Lung microvascular endothelial cell (primary cell): ENCODE measurements around the gene ZMYM5. TPM values are rescaled to one million over a fixed set of nuclear protein-coding genes. Genes with fewer than 3 reads are reported as not detected.
"Not testable (repeated sequence)": the region's sequence is repeated elsewhere in the genome, so short reads cannot be mapped to it uniquely, and the experiment has no call there.

ENCODE experiments used
- DNase-seq, 2 donors: peaks; one replicate each; pipeline versions ENCODE4 v3.0.0 to v3.0.0-alpha.2; 2010; ENCODE audit warnings: low read depth in 2 of 2
- total RNA-seq: library from RNA; depleted of rRNA; stranded (reverse); fragments of >200 nt; gene quantifications from 2 replicates; pipeline ENCODE4 v1.2.1, GENCODE V29; 2014

The ZMYM5 gene
- total RNA-seq, 1 donor from 2014 or later = 8.5 TPM

DNA sequence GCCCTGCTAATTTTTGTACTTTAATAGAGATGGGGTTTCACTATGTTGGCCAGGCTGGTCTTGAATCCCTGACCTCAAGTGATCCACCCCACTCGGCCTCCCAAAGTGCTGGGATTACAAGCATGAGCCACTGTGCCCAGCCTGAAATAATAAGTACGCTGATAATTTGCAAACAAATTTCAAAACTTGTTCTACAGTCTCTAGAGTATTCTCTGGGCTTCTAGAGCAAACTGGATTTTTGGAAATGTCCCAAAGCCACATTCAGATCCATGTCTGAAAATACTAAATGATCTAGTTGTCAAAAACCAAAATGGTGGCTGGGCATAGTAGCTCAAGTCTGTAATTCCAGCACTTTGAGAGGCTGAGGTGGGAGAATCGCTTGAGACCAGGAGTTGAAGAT lies 40.8 kb downstream of the ZMYM5 start:
- no peak for DNase-seq

DNA sequence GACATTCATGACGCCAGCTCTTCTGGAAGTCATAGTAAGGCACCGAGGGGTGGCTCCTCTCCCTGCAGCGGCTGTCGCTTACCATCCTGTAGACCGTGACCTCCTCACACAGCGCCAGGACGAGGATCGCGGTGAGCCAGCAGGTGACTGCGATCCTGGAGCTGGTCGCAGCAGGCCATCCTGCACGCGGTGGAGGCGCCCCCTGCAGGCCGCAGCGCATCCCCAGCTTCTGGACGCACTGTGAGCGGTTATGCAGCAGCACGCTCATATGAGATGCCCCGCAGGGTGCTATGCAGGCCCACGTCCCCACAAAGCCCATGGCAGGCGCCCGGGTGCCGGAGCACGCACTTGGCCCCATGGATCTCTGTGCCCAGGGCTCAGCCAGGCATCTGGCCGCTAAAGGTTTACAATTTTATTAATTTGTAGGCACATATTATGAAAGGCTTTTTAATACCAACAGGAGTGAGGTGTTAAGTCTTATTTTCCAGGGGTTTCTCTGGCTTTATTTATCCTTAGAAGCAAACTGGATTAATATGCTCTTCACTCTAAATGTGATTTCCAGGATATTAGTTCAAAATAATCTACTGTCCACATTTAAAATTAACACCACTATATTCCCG lies 45.1 kb downstream of the ZMYM5 start:
- peak; percentile 45 to 77 for DNase-seq

DNA sequence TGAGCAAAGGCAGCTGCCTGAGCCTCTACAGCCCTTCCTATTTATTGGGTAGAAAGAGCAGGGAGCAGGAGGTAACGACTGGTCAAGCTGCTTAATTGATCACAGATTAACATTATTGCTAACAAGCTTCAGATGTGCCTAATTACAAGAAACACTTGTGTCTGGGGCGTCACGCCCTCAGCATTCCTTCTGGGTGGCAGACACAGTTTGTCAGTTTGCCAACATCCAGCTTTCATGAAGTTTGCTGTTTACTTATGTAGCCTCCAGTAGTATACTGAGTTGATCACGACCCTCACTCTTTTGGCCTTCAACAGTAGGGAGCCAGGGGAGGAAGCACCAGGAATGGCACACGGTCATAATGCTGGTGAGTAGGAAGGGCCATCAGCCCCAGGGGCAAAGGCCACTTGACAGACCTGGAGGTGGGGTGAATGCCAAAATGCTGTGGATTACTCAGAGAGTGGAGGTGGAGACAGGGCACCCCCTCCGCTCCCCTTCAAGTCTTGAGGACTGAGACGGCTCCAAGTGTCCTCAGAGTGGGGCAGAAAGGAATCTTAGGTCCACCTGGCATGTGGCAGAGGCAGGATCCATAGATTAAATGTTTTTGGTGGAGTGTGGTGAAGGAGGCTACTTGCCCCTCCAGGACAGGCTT lies 45.8 kb downstream of the ZMYM5 start:
- DNase-seq = no peak

DNA sequence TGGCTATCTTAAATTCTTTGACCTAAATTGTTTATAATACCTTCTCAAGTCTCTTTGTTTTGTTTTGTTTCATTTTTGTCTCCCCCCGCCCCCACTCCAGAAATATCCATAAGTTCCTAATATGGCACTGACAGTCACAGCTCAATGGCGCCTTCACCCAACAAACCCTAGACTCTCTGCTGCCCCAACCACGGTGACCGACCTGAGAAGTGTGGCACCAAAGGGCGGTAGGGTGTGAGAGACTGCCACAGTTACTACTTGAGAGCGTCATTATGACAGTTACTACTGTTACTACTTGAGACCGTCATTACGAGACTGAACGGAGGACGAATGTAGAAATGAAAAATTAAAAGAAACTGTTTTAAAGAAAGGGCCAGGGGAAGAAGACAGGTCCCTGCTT lies 46.3 kb downstream of the ZMYM5 start:
- DNase-seq = no peak

DNA sequence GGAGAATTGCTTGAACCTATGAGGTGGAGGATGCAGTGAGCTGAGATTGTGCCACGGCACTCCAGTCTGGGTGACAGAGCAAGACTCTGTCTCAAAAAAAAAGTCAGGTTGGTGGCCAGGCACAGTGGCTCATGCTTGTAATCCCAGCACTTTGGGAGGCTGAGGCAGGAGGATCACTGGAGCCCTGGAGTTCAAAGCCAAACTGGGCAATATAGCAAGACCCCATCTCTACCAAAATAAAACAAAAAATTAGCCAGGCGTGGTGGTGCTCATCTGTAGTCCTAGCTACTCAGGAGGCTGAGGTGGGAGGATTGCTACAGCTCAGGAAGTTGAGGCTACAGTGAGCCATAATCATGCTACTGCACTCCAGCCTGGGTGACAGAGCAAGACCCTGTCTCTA lies 47.6 kb downstream of the ZMYM5 start:
- DNase-seq = not testable (repeated sequence)

DNA sequence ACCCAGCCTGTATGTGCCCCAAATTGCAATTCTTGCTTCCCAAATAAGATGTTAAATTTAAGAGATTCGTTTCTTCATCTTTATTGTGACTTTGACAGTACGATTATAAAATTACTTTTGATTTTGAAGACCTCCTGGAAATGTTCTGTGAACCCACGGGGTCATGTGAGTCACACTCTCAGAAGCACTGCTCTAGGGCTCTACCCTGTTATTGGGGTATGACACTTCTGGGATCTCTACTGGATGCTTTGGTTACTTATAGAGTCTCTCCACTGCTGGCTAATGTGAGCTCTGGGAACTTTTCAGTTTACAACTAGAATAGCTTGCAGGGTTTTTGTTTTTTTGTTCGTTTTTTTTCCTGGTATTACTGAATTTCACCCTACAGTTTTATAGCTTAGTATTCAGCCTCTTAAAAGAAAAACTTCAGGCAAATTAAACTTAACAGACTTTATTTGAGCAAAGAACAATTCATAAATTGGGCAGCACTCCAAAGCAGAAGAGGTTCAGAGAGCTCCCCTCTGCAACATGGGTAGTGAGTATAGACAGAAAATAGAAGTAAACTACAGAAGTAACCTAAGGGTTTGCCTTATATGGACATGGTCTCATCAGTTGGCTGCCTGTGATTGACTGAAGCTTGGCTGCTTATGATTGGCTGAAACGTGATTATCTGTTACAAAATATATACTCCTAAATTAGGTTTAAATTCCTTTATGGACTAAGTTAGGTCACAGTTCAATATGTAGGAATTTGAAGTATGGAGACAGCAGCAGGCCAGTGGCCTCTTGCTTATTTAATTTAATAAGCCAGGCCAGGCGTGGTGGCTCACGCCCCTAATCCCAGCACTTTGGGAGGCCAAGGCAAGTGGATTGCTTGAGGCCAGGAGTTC lies 52.2 kb downstream of the ZMYM5 start:
- no peak for DNase-seq

DNA sequence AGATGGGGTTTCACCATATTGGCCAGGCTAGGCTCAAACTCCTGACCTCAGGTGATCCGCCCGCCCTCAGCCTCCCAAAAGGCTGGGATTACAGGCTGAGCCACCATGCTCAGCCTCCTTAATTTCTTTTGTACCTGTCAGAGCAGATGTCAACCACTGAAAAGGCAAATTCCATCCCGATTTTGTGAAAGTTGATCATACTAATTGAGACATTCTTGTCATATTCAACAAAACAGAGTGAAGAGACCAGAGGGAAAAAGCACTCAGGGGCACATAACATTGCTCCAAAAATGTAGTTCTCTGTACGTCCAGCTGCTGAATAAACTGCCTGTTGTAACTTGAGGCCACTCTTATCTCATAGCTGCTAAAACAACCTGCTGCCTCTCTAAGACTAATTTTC lies 53.3 kb downstream of the ZMYM5 start:
- DNase-seq = no peak

DNA sequence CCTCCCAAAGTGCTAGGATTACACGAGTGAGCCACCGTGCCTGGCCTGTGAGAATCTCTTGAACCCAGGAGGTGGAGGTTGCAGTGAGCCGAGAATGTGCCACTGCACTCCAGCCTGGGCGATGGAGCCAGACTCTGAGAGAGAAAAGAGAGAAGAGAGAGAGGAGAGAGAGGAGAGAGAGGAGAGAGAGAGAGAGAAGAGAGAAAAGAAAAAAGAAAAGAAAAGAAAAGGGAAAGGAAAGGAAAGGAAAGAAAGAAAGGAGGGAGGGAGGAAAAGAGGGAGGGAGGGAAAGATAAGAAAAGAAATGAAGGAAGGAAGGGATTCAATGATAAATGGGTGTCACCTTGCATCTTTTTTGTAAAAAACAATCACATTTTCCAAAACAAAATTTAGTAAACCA lies 57.7 kb downstream of the ZMYM5 start:
- no peak for DNase-seq

DNA sequence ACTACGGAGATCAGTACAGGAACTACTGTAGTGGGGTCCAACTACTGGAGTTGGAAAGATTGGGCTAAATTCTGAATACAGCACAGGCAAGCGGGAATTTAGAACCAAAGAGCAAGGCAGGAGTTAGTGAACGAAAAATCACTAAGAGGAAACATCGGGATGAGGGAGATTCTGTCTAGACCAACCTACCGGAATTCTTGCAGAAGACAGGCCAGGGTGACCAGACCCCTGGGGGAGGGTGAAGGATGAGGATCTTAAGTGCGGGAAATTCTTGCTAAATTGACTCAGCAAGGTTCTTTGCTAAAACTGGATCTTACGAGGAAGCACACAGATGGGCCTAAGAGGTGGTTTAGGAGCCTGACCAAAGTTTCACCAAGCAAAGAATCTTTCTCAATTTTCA lies 67.5 kb downstream of the ZMYM5 start:
- DNase-seq = no peak

DNA sequence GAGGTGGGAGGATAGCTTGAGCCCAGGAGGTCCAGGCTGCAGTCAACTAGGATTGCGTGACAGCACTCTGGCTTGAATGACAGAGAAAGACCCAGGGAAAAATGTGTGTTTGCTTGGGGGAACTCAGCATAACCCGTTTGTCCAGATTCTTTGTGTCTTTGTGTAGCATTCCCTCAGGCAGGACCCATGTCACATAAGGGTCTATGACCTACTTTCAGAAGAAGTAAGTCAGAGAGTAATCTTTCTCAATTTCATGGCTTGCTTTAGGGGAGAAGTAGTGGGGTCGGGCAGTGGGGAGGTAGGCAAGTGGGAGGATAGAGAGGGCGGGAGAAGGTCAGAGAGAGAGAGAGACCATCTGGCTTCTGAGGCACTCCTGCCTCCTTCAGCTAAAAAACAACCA lies 68.8 kb downstream of the ZMYM5 start:
- DNase-seq = no peak

DNA sequence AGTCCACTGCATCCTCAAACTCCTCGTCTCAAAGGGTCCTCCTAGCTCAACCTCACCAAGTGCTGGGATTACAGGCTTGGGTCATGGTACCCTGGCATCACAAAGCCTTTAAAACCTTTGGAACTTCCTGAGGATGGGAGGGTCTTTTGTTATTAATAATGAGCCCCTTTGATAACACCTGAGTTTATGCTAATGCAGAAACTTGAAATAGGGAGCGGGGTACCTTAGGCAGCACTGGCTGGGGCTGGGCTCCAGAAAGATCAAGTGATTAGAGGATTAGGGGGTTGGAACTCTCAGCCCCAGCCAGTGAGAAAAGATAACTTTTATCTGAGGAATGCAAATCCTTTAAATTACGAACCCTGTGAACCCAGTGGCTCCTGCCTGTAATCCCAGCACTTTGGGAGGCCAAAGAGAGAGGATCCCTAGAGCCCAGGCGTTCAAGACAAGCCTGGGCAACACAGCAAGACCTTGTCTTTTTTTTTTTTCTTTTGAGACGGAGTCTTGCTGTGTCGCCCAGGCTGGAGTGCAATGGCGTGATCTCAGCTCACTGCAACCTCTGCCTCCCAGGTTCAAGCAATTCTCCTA lies 71.4 kb downstream of the ZMYM5 start:
- no peak for DNase-seq

DNA sequence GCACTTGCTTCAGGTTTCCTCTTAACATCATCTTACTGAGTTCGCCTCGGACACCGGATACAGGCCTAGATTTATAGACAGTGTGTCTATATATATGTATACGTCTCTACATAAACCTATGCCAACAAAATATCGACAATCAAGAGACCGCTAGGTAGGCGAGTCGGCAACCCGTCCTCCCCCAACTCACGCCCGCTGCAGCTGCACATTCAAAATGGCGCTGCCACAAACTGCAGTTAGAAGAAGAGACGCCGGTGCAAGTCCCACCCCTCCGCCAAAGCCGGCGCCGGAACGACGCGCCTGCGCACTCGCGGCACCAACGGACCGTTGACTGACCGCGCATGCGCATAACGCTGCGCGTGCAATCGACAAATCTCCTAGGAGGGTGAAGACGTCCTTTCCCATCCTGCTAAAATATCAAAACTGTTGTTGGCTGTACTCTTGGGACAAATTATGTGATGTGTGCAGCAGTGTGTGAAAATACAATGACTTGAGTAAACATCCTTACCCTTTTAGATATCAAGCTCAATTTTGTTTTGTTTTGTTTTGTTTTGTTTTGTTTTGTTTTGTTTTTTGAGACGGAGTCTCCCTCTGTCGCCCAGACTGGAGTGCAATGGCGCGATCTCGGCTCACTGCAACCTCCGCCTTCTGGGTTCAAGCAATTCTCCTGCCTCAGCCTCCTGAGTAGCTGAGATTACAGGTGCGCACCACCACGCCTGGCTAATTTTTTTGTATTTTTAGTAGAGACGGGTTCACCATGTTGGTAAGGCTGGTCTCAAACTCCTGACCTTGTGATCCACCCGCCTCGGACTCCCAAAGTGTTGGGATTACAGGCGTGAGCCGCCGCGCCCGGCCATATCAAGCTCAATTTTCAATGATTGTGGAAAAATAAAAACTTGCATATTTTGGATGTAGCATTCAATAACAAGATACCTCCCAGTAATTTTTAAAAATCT lies 80.4 kb downstream of the ZMYM5 start, which contains the start of gene PSPC1:
Gene PSPC1 (minus strand): TSS at position 219 of the 956 bp plus-strand sequence. CDS start 188 bp downstream, at position 31.
- DNase-seq = peak; percentile 96 to 97

DNA sequence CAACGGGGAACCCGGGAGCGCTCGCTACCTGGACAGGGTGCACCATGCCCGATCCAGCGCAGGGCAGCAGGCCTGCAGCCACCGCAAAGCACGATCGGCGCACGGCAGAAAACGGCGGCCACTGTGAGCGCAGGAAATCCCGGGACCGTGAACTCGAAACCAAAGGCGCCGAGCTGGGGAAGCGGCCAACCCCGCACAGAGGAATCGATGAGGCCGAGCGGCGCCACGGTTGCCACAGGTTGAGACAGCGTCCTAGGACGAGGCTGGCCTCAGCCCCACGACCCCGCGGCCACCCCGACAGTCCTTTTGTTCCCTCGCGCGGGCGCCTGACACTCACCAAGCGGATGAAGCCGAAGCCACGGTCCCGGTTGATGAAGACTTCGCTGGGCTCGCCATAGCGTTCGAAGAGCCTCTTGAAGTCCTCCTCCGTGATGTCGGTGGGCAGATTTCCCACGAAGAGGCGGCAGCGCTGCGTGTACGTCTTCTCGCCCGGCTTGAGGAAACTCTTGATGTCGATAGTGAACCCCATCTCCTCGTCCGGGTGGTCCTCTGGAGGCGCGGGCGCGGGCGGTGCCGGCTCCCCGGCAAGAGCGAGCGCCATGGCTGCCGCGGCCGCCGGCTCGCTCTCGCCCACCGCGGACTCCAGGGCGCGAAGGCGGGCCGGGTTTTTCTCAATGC lies 81.3 kb downstream of the ZMYM5 start:
- DNase-seq = peak; percentile 68 to 71

DNA sequence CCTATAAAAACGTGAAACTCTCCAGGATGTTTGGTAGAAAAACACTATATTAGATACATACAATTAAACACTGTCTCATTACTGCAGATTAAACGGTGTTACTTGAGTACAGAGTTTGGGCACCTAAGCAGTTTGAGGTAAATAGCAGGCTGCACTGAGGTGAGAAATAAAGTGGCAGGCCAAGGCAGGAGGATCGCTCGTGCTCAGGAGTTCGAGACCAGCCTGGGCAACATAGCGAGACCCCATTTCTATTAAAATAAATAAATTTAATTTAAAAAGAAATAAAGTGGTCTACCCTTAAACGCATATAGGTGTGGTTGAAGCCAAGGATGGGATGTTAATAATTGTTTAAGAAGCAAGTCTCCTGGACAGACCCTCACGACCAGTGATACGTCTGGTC lies 81.9 kb downstream of the ZMYM5 start:
- peak; percentile 4 to 12 for DNase-seq

DNA sequence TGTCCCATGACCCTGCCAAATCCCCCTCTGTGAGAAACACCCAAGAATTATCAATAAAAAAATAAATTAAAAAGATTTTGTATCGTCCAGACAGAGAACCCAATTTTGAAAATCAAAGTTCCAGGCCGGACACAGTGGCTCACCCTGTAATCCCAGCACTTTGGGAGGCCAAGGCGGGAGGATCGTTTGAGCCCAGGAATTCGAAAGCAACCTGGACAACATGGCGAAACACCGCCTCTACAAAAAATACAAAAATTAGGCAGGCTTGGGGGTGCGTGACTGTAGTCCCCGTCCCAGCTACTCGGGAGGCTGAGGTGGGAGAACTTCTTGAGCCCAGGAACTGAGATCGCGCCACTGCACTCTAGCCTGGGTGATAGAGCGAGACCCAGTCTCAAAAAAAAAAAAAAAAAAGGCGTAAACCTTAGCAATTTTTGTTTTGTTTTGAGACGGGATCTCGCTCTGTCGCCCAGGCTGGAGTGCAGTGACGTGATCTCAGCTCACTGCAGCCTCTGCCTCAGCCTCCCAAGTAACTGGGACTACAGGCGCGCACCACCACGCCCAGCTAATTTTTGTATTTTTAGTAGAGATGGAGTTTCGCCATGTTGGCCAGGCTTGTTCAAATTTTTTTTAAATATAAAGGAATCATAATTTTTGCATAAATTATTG lies 82.6 kb downstream of the ZMYM5 start:
- DNase-seq = not testable (repeated sequence)

Other genes starting within 250 kb of the ZMYM5 start
- 6.3 and 11.5 TPM in 2 replicates for gene MPHOSPH8, start 230.0 kb downstream of the ZMYM5 start, total RNA-seq
- 46.6 and 53.6 TPM in 2 replicates for gene PSPC1, start 80.7 kb downstream of the ZMYM5 start, total RNA-seq
- gene ZMYM2, start 95.1 kb upstream of the ZMYM5 start, total RNA-seq = 27.0 and 41.5 TPM in 2 replicates